HG03159 (cell line): ENCODE measurements around the gene JMJD4.

Source experiments
- ATAC-seq: cut with Tn5 transposase; IDR thresholded peaks from one replicate; pipeline ENCODE4 v1.9.1; 2021; ENCODE audit warnings: mild to moderate bottlenecking, moderate library complexity; ENCODE audit not compliant: unreplicated experiment

JMJD4 gene

DNA sequence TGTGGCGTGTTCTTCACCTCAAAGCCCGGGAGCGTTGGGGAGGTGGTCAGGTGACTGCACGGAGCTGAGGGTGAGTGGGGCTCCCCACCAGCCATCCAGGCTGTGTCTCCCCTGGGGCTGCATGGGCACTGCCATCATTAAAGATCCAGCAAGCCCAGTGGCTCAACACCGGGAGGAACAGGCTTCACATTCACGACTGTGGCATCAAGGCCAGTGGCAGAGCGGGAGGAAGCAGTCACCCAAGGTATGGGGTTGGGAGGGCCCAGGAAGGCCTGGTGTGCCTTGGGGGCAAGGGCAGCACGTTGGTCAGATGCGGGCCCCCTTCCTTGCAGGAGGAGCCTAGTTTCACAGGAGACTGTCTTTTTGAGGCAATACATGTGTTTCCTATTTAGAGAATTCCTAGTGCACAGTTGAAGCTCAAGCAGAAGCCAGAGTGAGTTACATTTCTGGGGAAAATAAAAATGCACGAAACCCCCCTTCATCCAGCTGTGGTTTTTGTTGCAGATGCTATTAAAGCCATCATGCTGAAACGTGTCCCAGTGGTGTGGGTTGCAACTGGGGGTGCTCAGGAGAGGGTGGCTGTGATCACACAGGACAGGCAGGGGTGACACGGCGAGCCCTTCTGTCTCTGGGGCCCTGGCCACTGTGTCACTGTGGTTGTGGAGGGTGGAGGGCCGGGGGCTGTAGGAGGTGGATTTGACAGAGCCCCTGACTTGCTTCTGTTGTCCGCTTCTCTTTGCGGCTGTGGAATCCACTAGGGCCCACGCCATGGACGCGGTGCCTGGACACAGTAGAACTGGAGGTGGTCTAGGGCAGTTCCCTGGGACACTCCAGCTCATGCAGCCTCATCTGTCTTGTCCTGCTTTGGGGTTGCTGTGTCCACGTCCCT, 34.2 kb upstream of the JMJD4 start:
- ATAC-seq = no peak

- ATAC-seq = no peak
These were observed 33.5 kb upstream of the JMJD4 start for GRCh38 chr1:227768640-227769039.

- no peak for ATAC-seq
These were observed 33.0 kb upstream of the JMJD4 start for GRCh38 chr1:227768125-227768439.

DNA sequence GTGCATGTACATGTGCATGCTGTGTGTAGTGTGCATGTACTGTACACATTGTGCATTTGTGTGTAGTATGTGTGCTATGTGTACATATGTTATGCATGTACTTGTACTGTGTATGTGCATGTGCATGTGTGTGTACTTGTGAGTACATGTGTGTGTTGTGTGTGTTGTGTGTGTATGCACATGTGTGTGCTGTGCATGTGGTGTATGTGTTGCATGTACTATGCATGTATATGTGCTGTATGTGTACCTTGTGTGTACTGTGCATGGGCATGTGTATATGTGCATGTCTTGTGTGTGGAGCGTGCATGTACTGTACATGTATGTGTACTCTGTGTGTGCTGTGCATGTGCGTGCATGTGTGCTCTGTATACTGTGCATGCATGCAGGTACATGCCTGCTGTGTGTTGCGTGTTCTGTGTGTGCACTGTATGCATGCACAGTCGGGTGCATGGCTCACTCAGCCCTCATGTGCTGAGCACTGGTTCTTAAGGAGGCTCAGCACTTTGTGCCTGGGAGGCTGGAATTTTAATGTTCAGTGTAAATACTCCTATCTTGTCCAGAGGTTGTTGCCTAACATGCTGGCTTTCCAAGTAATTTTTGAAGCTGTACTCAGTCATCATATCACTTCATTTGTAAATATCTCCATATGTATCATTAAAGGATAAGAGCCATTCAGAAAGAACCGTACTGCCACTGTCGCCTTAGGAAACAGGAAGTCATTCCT, 32.5 kb upstream of the JMJD4 start:
- ATAC-seq = no peak

- no peak for ATAC-seq
These were observed 31.7 kb upstream of the JMJD4 start for GRCh38 chr1:227766653-227767277.

DNA sequence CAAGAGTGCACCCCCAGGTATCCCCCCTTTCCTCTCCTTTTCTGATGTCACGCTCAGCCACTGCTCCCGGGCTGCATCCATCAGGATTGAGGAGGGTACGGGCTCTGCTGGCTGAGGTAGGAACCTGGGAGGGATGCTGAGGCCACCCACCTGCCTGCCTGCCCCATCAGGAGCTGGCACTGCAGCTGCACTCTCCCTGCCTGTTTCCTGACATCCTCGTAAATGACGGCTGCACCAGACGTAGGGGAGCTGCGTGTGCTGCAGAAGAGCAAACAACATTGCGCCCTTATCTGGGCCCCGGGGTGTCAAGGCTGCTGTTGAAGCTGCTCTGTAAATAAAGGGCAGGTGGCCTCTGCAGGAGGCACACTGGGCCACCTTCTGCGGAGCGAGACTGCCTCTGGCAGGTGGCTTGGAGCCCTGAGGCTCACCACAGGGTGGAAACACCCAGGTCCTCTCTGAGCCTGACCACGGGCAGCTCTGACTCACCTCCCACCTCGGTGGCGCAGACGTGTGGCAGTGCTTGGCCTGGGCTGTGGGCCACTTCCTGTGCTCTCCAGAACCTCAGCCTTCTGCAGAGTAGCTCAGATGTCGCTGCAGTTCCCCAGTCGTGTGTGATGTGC, 31.0 kb upstream of the JMJD4 start:
- no peak for ATAC-seq

GRCh38 chr1:227765261-227766014, 30.3 kb upstream of the JMJD4 start:
- no peak for ATAC-seq

DNA sequence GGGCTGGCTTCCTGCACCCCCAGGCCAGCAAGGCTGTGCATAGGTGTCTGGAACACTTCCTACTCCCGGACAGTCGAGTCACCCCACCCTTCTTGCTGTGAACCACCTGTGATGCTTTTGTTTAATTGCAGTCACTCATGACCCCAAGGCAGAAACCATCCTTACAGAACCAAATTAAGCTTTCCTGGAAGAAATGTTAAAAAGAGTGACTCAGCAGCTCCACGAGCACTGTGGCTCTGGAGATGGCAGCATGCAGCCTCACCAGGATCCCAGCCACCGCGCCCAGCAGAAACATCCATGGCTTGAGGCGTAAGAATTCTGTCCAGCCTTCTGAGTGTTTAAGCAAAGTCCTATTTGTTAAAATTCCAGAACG, 28.9 kb upstream of the JMJD4 start:
- no peak for ATAC-seq

DNA sequence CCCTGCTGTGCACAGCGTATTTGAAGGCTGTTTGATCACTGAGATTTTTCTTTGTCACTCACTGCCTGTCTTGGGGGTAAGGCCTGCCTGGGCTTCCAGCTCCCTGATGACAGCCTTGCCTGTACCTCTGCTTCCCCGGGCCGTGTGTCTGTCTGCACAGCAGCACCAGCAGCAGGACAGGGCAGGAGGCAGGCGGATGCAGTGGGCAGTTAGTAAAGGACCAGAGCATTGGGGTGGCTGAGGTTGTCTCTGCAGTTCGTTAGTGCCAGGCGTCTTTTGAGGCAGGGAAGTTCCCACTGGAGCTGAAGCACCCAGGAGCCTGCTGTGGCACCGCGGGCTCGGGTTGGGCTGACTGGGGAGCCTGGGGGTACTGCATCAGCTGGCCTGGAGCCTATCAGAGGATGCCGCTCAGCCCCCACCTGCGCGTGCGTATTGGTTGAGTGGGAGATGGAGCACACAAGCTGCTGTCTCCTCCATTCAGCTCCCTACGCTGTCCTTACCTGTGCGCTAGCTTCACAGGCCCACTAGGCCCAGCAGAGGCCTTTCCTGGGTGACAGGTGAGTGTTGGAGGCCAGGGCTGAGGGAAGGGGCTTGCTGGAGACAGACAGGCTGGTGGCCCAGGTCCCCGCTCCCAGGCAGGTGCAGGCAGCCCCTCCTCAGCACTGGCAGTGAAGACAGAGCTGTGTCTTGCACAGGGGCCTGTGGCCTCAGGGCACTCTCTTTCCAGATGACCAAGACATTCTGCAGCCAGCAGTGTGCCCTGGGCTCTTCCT, 28.3 kb upstream of the JMJD4 start:
- no peak for ATAC-seq

GRCh38 chr1:227762231-227762911, 27.3 kb upstream of the JMJD4 start:
- peak; percentile 92 for ATAC-seq

GRCh38 chr1:227761621-227762230, 26.6 kb upstream of the JMJD4 start:
- ATAC-seq = no peak

DNA sequence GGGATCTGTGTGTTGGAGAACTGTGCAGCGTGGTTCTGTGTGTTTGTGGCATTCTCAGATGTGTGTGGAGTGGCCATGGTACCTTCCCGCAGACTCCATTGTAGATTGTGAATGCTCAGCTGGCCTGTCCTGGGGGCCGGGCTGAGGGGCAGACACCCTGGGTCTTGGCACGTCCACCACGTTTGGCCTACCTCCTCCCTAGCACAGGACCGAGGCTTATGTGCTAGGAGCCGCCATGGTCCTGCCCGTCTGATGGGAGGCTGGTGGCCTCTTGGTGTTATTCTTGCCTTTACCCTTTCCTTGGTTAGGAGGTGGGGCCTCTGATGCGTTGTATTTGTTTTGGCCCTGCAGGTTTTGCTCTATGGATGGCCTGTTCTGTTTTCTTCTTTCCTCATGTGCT, 25.3 kb upstream of the JMJD4 start:
- ATAC-seq = no peak

DNA sequence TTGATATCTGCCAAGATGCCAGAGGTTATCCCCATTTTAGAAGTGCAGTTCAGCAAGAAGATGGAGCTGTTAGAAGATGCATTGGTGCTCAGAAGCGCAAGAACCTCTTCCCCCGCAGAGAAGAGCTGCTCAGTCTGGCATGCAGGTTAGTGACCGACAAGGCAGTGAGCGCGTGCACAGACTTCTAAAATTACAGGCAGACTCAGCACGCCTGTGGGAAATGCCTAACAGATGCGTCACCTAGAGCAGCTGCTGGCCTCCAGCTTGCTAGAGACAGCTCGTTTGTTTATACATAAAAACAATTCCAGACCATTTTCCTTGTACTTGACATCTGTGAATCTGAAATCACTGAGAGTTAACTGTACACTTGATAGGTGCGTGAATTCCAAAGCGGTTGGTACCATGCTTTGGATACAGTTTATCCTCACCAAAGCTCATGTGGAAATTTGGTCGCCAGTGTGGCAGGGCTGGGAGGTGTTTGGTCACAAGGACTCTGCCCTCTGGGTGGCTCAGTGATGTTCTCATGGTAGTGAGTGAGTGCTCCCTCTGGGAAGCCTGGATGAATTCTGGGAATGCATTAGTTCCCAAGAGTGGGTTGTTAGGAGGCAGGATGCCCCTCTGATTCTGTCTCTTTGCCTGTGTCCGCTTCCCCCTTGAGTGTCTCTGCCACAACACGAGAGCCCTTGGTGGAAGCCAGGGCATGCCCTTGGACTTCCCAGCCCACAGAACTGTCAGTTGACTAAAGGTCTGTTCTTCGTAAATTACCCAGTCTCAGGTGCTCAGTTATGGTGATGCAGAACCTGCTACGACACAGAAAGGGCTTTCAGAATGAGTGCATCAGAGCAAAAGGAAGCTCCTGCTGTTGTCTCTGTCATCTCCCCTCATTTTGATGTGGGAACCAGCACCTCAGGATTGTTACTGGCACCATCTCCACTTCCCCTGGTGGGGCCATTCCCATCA, 24.5 kb upstream of the JMJD4 start:
- ATAC-seq = no peak

DNA sequence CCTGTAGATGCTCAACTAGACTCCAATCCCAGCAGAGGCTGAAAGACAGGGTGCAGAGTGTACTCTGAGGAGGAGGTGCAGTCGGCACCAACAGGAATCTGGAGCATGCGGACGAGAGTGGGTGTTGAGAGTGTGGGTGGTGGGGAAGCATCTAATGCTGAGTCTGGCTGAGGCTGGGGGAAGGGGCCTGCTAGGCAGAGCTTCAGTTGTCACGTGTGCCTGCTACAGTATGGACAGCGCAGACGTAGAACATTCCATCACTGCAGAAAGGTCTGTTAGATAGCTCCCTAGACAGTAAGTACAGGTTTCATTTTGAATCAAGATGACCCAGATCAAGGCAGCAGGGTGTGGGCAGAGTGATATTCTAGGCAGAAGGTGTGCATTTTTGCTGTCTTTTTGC, 23.3 kb upstream of the JMJD4 start:
- no peak for ATAC-seq

DNA sequence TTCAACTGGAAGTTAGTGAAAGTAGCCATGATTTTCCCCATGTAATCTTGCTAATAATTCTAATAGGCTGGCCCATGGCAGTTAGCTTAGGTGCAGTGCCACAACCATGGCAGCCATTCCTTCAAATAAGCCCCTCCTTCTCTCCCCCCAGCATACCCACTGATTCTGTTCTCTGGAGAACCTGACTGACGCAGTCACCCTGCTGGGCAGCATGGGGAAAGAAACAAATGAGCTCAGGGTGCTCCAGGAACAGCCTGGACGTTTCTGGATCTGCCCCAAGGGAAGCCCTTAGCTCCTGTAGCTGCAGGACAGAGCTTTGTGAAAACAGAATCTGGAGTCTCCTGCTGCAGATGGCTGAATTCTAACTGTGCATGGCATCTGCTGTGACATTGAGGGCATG, 22.7 kb upstream of the JMJD4 start:
- no peak for ATAC-seq

GRCh38 chr1:227756172-227756959, 21.3 kb upstream of the JMJD4 start:
- no peak for ATAC-seq

GRCh38 chr1:227754958-227755357, 19.9 kb upstream of the JMJD4 start:
- no peak for ATAC-seq
